Upper lobe of left lung (tissue), 4 donors: ENCODE results near the gene BMS1.

Experiments
- CTCF ChIP-seq, 6 experiments: fragments of 450-650 bp in 4 of 6; fragments of 200-600 bp in 2 of 6; sonication (generic) in 2 of 6; IDR thresholded peaks; one replicate each; pipeline ENCODE4 v1.5.1; 2016 to 2019; ENCODE audit warnings: antibody characterized with exemption in 6 of 6
- EP300 ChIP-seq, 4 donors: sonication (generic); formaldehyde crosslinking; IDR thresholded peaks; one replicate each; pipeline ENCODE4 v1.5.1; 2017; ENCODE audit warnings: antibody characterized with exemption in 4 of 4, control low read depth in 2 of 4
- POLR2A ChIP-seq, 4 donors: fragments of 450-650 bp; IDR thresholded peaks; one replicate each; pipeline ENCODE4 v1.5.1; 2016 to 2017; ENCODE audit warnings: antibody characterized with exemption in 4 of 4, mild to moderate bottlenecking in 2 of 4
- POLR2AphosphoS5 ChIP-seq, 2 donors: sonication (generic); formaldehyde crosslinking; IDR thresholded peaks; one replicate each; pipeline ENCODE4 v1.5.1; 2017; ENCODE audit warnings: antibody characterized with exemption in 2 of 2

GRCh38 chr10:42781893-42782445 lies 626 bp upstream of the BMS1 start:
- no peak for TF ChIP-seq EP300 (IDR thresholded peaks at IDR 0.05)
- TF ChIP-seq CTCF (IDR thresholded peaks at IDR 0.05) = no peak
- TF ChIP-seq POLR2AphosphoS5 (IDR thresholded peaks at IDR 0.05) = no peak
- no peak for TF ChIP-seq POLR2A (IDR thresholded peaks at IDR 0.05)
